ENCODE data around the gene KDM8.
A peak's percentile ranks its signal among the peaks of the same experiment; 100 is the strongest.
"Not testable (repeated sequence)": the region's sequence is repeated elsewhere in the genome, so short reads cannot be mapped to it uniquely, and the experiment has no call there.

The KDM8 gene

GRCh38 chr16:27199235-27199586 lies 4.1 kb upstream of the KDM8 start:
- DNase-seq (ENCODE audit: insufficient read length, low spot score) (no peak), FAIRE-seq (no peak)
- TF ChIP-seq POU2F2 (IDR thresholded peaks at IDR 0.05; ENCODE audit: low read depth, low read length): no peak
- TF ChIP-seq SPI1 (IDR thresholded peaks at IDR 0.05; ENCODE audit: low read depth, low read length): no peak
- no peak for TF ChIP-seq POLR2A (IDR thresholded peaks at IDR 0.05; ENCODE audit: low read depth, low read length)
- TF ChIP-seq POLR2AphosphoS5 (IDR thresholded peaks at IDR 0.05; ENCODE audit: low read depth, low read length): no peak
- no peak for TF ChIP-seq PAX5 (IDR thresholded peaks at IDR 0.05; ENCODE audit: insufficient read depth, low read length, severe bottlenecking)
- no peak for TF ChIP-seq TAF1 (IDR thresholded peaks at IDR 0.05; ENCODE audit: low read depth, low read length)

GRCh38 chr16:27199736-27200135 lies 3.6 kb upstream of the KDM8 start:
- no peak for DNase-seq (ENCODE audit: insufficient read length, low spot score)
- TF ChIP-seq POLR2A (IDR thresholded peaks at IDR 0.05; ENCODE audit: low read depth, low read length) (no peak), POU2F2 (IDR thresholded peaks at IDR 0.05; ENCODE audit: low read depth, low read length) (no peak), SPI1 (IDR thresholded peaks at IDR 0.05; ENCODE audit: low read depth, low read length) (peak; percentile 99), TAF1 (IDR thresholded peaks at IDR 0.05; ENCODE audit: low read depth, low read length) (no peak), PAX5 (IDR thresholded peaks at IDR 0.05; ENCODE audit: insufficient read depth, low read length, severe bottlenecking) (no peak)
- FAIRE-seq: peak; percentile 84

GRCh38 chr16:27200914-27201313 lies 2.4 kb upstream of the KDM8 start:
- not testable (repeated sequence) for DNase-seq (ENCODE audit: insufficient read length, low spot score); FAIRE-seq

GRCh38 chr16:27202923-27203506 lies 311 bp upstream of the KDM8 start:
- TF ChIP-seq POU2F2 (IDR thresholded peaks at IDR 0.05; ENCODE audit: low read depth, low read length) (no peak; the same call in 1 of the 2 replicates), POLR2A (IDR thresholded peaks at IDR 0.05; ENCODE audit: low read depth, low read length) (no peak), POLR2AphosphoS5 (IDR thresholded peaks at IDR 0.05; ENCODE audit: low read depth, low read length) (no peak)
- FAIRE-seq: no peak
- no peak for DNase-seq (ENCODE audit: insufficient read length, low spot score)

- no peak for DNase-seq (ENCODE audit: insufficient read length, low spot score)
- TF ChIP-seq POLR2A (IDR thresholded peaks at IDR 0.05; ENCODE audit: low read depth, low read length) (no peak), POU2F2 (IDR thresholded peaks at IDR 0.05; ENCODE audit: low read depth, low read length) (no peak), PAX5 (IDR thresholded peaks at IDR 0.05; ENCODE audit: insufficient read depth, low read length, severe bottlenecking) (no peak), TAF1 (IDR thresholded peaks at IDR 0.05; ENCODE audit: low read depth, low read length) (no peak), POLR2AphosphoS5 (IDR thresholded peaks at IDR 0.05; ENCODE audit: low read depth, low read length) (no peak), SPI1 (IDR thresholded peaks at IDR 0.05; ENCODE audit: low read depth, low read length) (no peak)
- no peak for FAIRE-seq
These were observed 1.1 kb downstream of the KDM8 start for GRCh38 chr16:27204312-27204915.

- no peak for TF ChIP-seq SPI1 (IDR thresholded peaks at IDR 0.05; ENCODE audit: low read depth, low read length)
- TF ChIP-seq TAF1 (IDR thresholded peaks at IDR 0.05; ENCODE audit: low read depth, low read length): no peak
- TF ChIP-seq PAX5 (IDR thresholded peaks at IDR 0.05; ENCODE audit: insufficient read depth, low read length, severe bottlenecking): no peak
- no peak for TF ChIP-seq POLR2A (IDR thresholded peaks at IDR 0.05; ENCODE audit: low read depth, low read length)
- TF ChIP-seq POLR2AphosphoS5 (IDR thresholded peaks at IDR 0.05; ENCODE audit: low read depth, low read length): no peak
- DNase-seq (ENCODE audit: insufficient read length, low spot score) (no peak), FAIRE-seq (no peak)
These were observed 2.2 kb downstream of the KDM8 start for GRCh38 chr16:27205423-27206065.

- FAIRE-seq; DNase-seq (ENCODE audit: insufficient read length, low spot score): not testable (repeated sequence)
These were observed 3.8 kb downstream of the KDM8 start for GRCh38 chr16:27207121-27207520.

- FAIRE-seq (no peak), DNase-seq (ENCODE audit: insufficient read length, low spot score) (no peak)
- TF ChIP-seq PAX5 (IDR thresholded peaks at IDR 0.05; ENCODE audit: insufficient read depth, low read length, severe bottlenecking) (no peak), POU2F2 (IDR thresholded peaks at IDR 0.05; ENCODE audit: low read depth, low read length) (no peak), SPI1 (IDR thresholded peaks at IDR 0.05; ENCODE audit: low read depth, low read length) (no peak), POLR2AphosphoS5 (IDR thresholded peaks at IDR 0.05; ENCODE audit: low read depth, low read length) (no peak), TAF1 (IDR thresholded peaks at IDR 0.05; ENCODE audit: low read depth, low read length) (no peak), POLR2A (IDR thresholded peaks at IDR 0.05; ENCODE audit: low read depth, low read length) (no peak)
These were observed 4.9 kb downstream of the KDM8 start for GRCh38 chr16:27208081-27208680.

- TF ChIP-seq POU2F2 (IDR thresholded peaks at IDR 0.05; ENCODE audit: low read depth, low read length) (no peak), POLR2AphosphoS5 (IDR thresholded peaks at IDR 0.05; ENCODE audit: low read depth, low read length) (no peak), POLR2A (IDR thresholded peaks at IDR 0.05; ENCODE audit: low read depth, low read length) (no peak), TAF1 (IDR thresholded peaks at IDR 0.05; ENCODE audit: low read depth, low read length) (no peak), PAX5 (IDR thresholded peaks at IDR 0.05; ENCODE audit: insufficient read depth, low read length, severe bottlenecking) (no peak), SPI1 (IDR thresholded peaks at IDR 0.05; ENCODE audit: low read depth, low read length) (no peak)
- FAIRE-seq: no peak
- DNase-seq (ENCODE audit: insufficient read length, low spot score): no peak
These were observed 5.5 kb downstream of the KDM8 start for GRCh38 chr16:27208796-27209195.

- TF ChIP-seq TAF1 (IDR thresholded peaks at IDR 0.05; ENCODE audit: low read depth, low read length): no peak
- TF ChIP-seq SPI1 (IDR thresholded peaks at IDR 0.05; ENCODE audit: low read depth, low read length): no peak
- TF ChIP-seq POLR2AphosphoS5 (IDR thresholded peaks at IDR 0.05; ENCODE audit: low read depth, low read length): no peak
- no peak for TF ChIP-seq PAX5 (IDR thresholded peaks at IDR 0.05; ENCODE audit: insufficient read depth, low read length, severe bottlenecking)
- no peak for TF ChIP-seq POLR2A (IDR thresholded peaks at IDR 0.05; ENCODE audit: low read depth, low read length)
- DNase-seq (ENCODE audit: insufficient read length, low spot score) (no peak), FAIRE-seq (no peak)
These were observed 6.3 kb downstream of the KDM8 start for GRCh38 chr16:27209591-27209990.
